GM10248 (cell line): ENCODE results near the gene DNM3.

Source experiments
- CTCF ChIA-PET: fragments of 300-600 bp; sonication (Branson Sonifier 250); formaldehyde crosslinking; extraction: SDS; loops from one replicate; lab custom pipeline; 2021; ENCODE audit warnings: antibody characterized with exemption; lab: Yijun Ruan, JAX
- POLR2A ChIA-PET: fragments of 350-650 bp; sonication (Branson Sonifier 250); formaldehyde crosslinking; extraction: SDS; loops from one replicate; lab custom pipeline; 2020; ENCODE audit warnings: antibody characterized with exemption; lab: Yijun Ruan, JAX
- DNase-seq: peaks from one replicate; pipeline ENCODE4 v3.0.0; 2012; ENCODE audit errors: extremely low spot score
- TF ChIP-seq, protein P1 (sequence below): IDR thresholded peaks from 2 replicates; pipeline ENCODE4 v1.5.1; 2012; ENCODE audit warnings: mild to moderate bottlenecking, low read depth; ENCODE audit errors: extremely low read depth, missing control alignments, control extremely low read depth

Gene DNM3

DNA sequence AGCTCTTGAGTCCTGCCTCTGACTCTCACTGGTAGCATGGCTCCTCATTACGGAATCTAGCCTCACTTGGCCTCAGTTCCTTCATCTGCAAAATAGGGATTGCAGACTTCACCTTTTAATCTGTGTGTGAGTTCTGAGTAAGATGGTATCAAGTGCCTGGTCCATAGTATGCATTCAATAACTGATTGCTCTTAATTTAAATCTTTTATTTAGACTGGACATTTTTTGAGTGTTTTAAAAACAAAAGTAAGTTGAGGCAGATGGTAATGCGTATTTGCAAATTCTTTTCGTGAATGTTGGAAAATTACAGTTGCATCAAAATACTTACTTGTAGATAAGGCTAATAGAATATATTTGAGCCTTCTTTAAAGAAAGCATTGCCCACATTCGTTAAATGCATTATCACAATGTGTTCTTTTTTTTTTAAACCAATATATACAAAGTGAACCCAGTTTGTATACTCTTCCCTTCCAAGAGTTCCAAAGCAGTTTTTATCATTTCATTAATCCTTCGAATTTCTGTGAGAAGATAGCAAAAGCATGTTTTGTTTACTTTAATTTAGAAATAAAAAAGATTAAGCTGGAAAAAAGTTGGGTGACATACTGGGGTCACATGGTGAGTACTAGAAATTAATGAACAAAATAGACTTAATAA is 8.1 kb downstream of the DNM3 start:
- TF ChIP-seq, protein P1, sequence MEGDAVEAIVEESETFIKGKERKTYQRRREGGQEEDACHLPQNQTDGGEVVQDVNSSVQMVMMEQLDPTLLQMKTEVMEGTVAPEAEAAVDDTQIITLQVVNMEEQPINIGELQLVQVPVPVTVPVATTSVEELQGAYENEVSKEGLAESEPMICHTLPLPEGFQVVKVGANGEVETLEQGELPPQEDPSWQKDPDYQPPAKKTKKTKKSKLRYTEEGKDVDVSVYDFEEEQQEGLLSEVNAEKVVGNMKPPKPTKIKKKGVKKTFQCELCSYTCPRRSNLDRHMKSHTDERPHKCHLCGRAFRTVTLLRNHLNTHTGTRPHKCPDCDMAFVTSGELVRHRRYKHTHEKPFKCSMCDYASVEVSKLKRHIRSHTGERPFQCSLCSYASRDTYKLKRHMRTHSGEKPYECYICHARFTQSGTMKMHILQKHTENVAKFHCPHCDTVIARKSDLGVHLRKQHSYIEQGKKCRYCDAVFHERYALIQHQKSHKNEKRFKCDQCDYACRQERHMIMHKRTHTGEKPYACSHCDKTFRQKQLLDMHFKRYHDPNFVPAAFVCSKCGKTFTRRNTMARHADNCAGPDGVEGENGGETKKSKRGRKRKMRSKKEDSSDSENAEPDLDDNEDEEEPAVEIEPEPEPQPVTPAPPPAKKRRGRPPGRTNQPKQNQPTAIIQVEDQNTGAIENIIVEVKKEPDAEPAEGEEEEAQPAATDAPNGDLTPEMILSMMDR: no peak
- DNase-seq: no peak
- POLR2A ChIA-PET: no interaction called here
- CTCF ChIA-PET: no interaction called here

DNA sequence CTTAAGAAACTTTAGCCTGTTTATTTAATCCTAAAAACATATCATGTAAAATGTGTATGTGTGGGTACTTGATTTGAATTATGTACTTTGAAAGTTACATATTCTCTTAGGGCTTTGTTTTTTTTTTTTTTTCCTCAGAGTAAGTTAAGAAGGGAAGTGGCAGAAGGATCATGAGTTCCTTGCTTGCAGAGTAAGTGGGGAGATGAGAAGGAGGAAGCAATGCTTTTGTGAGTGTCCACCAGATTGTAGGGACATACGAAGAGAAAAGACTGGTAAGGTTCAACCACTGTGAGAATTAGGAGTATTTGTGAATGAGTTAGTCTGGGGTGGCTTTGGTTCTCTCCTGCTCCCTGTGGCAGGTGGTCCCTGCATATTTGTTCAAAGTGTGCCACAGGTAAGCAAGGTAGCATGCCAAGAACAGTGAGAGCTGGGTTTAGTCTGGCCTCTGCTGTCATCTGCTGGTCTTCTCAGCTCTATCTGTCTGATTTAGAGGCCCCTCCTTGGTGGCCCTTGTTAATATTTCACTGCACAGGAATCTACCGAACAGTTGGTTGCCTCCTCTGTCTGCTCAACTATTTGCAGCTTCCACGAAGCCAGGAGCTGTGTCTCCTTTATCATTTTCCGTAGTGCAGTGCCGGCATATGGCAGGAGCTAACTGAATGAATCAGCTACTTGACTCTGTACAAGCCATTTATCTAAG is 9.5 kb downstream of the DNM3 start:
- ChIA-PET CTCF (interaction anchor here (0.8 to 1.1 kb wide), 2 partner anchors 14 to 50 kb away, joined by 3 read pairs; no protein-coding TSS in a partner anchor), POLR2A (no interaction called here)
- no peak for DNase-seq
- TF ChIP-seq, protein P1: no peak

DNA sequence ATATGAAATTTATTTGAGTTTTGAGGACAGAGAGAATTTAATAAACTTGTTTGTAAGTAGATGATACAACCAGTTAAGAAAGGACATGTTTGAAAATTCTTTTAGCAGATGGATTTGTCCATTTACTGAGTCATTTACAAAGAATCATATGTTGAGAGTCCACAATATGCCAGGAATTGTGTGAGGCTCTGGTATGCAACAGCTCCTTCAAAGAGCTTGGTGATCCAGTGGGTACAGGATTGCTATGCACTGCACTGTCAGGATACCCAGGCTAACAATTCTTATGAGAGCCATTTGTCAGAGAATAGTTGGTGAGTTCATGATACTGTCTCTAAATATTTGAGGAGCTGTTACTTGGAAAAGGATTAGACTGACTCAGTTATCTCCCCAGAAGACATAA is 11.0 kb downstream of the DNM3 start:
- TF ChIP-seq, protein P1: no peak
- POLR2A ChIA-PET: no interaction called here
- no peak for DNase-seq
- CTCF ChIA-PET: interaction anchor here (1.3 kb wide), 1 partner anchor 28 kb away, joined by 4 read pairs; no protein-coding TSS in a partner anchor

DNA sequence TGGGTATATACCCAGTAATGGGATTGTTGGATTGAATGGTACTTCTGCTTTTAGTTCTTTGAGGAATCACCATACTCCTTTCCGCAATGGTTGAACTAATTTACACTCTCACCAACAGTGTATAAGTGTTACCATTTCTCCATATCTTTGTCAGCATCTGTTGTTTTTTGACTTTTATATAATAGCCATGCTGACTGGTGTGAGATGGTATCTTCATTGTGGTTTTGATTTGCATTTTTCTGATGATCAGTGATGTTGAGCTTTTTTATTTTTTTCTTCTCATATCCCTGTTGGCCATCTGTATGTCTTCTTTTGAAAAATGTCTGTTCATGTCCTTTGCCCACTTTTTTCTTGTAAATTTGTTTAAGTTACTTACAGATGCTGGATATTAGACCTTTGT is 14.1 kb downstream of the DNM3 start:
- TF ChIP-seq, protein P1: no peak
- no peak for DNase-seq
- ChIA-PET POLR2A (no interaction called here), CTCF (no interaction called here)

DNA sequence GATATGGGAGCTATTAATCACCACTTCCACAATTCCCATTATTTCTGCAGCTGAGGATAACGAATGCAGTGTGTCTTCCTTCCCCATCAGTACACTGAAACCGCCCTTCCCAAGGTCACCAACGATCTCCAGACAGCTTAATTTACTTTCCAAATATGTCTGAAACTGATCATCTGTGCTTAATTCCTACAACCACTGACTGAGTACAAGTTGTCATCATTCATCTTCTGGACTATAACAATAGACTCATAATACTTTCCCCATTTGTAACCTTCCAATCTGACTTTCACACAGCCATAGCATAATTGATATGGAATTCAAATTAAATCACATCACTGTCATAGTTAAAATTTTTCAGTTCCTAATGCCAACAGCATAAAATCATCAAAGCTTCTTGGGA is 17.4 kb downstream of the DNM3 start:
- TF ChIP-seq, protein P1: no peak
- DNase-seq: no peak
- ChIA-PET POLR2A (no interaction called here), CTCF (interaction anchor here (1.0 to 1.6 kb wide), 3 partner anchors 10 to 57 kb away, joined by 3 to 5 read pairs (median 3); no protein-coding TSS in a partner anchor)

DNA sequence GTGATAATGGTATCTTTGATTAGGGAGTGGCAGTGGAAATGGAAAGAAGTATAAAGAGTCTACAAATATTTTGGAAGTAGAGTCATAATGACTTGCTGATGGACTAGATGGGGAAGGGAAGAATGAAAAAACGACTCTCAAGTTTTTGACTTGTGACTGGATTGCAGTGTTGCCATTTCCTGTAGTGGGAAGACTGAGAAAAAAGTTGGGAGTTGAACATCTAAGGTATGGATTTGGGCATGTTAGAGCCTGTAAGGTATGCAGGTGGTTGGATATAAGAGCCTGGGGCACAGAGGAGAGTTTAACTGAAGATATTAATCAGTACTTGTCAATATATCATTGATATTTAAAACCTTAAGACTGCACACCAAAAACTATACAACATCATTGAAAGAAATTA is 19.4 kb downstream of the DNM3 start:
- TF ChIP-seq, protein P1: no peak
- CTCF ChIA-PET: no interaction called here
- POLR2A ChIA-PET: no interaction called here
- DNase-seq: no peak
